ENCODE measurements around the gene NEDD9.

NEDD9 gene

GRCh38 chr6:11177271-11177670 is 55.2 kb downstream of the NEDD9 start:
- Mint-ChIP-seq H3K4me1 (peaks cover 23% of the 10 kb centered on the region), H3K36me3 (ENCODE audit: low read depth) (peaks cover 12% of the 10 kb centered on the region), H3K9me3 (peaks cover 12% of the 10 kb centered on the region), H3K27ac (no peak overlapping the region), H3K4me3 (no peak overlapping the region), H3K27me3 (ENCODE audit: low read depth, poor library complexity) (no peaks in the 10 kb centered on the region)
- TF ChIP-seq, protein P1, sequence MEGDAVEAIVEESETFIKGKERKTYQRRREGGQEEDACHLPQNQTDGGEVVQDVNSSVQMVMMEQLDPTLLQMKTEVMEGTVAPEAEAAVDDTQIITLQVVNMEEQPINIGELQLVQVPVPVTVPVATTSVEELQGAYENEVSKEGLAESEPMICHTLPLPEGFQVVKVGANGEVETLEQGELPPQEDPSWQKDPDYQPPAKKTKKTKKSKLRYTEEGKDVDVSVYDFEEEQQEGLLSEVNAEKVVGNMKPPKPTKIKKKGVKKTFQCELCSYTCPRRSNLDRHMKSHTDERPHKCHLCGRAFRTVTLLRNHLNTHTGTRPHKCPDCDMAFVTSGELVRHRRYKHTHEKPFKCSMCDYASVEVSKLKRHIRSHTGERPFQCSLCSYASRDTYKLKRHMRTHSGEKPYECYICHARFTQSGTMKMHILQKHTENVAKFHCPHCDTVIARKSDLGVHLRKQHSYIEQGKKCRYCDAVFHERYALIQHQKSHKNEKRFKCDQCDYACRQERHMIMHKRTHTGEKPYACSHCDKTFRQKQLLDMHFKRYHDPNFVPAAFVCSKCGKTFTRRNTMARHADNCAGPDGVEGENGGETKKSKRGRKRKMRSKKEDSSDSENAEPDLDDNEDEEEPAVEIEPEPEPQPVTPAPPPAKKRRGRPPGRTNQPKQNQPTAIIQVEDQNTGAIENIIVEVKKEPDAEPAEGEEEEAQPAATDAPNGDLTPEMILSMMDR (IDR thresholded peaks at IDR 0.05): no peak
- no peak for DNase-seq

GRCh38 chr6:11174242-11174611 is 58.2 kb downstream of the NEDD9 start:
- TF ChIP-seq, protein P1 (IDR thresholded peaks at IDR 0.05): no peak
- H3K4me3 Mint-ChIP-seq: no peak overlapping the region
- peak overlapping the region; percentile 21 for H3K27ac Mint-ChIP-seq
- DNase-seq: no peak
- H3K4me1 Mint-ChIP-seq: peaks cover 24% of the 10 kb centered on the region
- no peaks in the 10 kb centered on the region for H3K27me3 Mint-ChIP-seq (ENCODE audit: low read depth, poor library complexity)
- no peaks in the 10 kb centered on the region for H3K9me3 Mint-ChIP-seq
- H3K36me3 Mint-ChIP-seq (ENCODE audit: low read depth): no peaks in the 10 kb centered on the region

GRCh38 chr6:11172501-11173327 is 59.8 kb downstream of the NEDD9 start:
- TF ChIP-seq, protein P1 (IDR thresholded peaks at IDR 0.05): peak; percentile 82
- DNase-seq: peak; percentile 83
- Mint-ChIP-seq H3K9me3 (no peaks in the 10 kb centered on the region), H3K4me3 (no peak overlapping the region), H3K36me3 (ENCODE audit: low read depth) (no peaks in the 10 kb centered on the region), H3K27me3 (ENCODE audit: low read depth, poor library complexity) (no peaks in the 10 kb centered on the region), H3K4me1 (peaks cover 24% of the 10 kb centered on the region), H3K27ac (peak overlapping the region; percentile 11)

GRCh38 chr6:11171952-11172351 is 60.5 kb downstream of the NEDD9 start:
- peaks cover 24% of the 10 kb centered on the region for H3K4me1 Mint-ChIP-seq
- no peaks in the 10 kb centered on the region for H3K9me3 Mint-ChIP-seq
- H3K36me3 Mint-ChIP-seq (ENCODE audit: low read depth): no peaks in the 10 kb centered on the region
- no peaks in the 10 kb centered on the region for H3K27me3 Mint-ChIP-seq (ENCODE audit: low read depth, poor library complexity)
- no peak overlapping the region for H3K4me3 Mint-ChIP-seq
- DNase-seq: no peak
- no peak overlapping the region for H3K27ac Mint-ChIP-seq
- TF ChIP-seq, protein P1 (IDR thresholded peaks at IDR 0.05): no peak

GRCh38 chr6:11168091-11168635 is 64.3 kb downstream of the NEDD9 start:
- Mint-ChIP-seq H3K4me3 (no peak overlapping the region), H3K36me3 (ENCODE audit: low read depth) (no peaks in the 10 kb centered on the region), H3K27ac (no peak overlapping the region), H3K9me3 (no peaks in the 10 kb centered on the region), H3K4me1 (peaks cover 22% of the 10 kb centered on the region), H3K27me3 (ENCODE audit: low read depth, poor library complexity) (no peaks in the 10 kb centered on the region)
- DNase-seq: no peak
- TF ChIP-seq, protein P1 (IDR thresholded peaks at IDR 0.05): no peak

- Mint-ChIP-seq H3K27me3 (ENCODE audit: low read depth, poor library complexity) (no peaks in the 10 kb centered on the region), H3K27ac (no peak overlapping the region), H3K4me3 (no peak overlapping the region), H3K36me3 (ENCODE audit: low read depth) (no peaks in the 10 kb centered on the region), H3K9me3 (no peaks in the 10 kb centered on the region), H3K4me1 (peaks cover 12% of the 10 kb centered on the region)
- DNase-seq: no peak
- TF ChIP-seq, protein P1 (IDR thresholded peaks at IDR 0.05): no peak
Observed at GRCh38 chr6:11166948-11167347, 65.5 kb downstream of the NEDD9 start.
